GM20000 (cell line): ENCODE measurements around the gene CHST10.

ENCODE experiments used
- DNase-seq: peaks from one replicate; pipeline ENCODE4 v3.0.0; 2012; ENCODE audit warnings: low spot score
- CTCF ChIP-seq: IDR thresholded peaks from 2 replicates; pipeline ENCODE4 v1.5.1; 2012; ENCODE audit warnings: mild to moderate bottlenecking, control low read depth; ENCODE audit errors: extremely low read depth, missing control alignments

CHST10 gene

DNA sequence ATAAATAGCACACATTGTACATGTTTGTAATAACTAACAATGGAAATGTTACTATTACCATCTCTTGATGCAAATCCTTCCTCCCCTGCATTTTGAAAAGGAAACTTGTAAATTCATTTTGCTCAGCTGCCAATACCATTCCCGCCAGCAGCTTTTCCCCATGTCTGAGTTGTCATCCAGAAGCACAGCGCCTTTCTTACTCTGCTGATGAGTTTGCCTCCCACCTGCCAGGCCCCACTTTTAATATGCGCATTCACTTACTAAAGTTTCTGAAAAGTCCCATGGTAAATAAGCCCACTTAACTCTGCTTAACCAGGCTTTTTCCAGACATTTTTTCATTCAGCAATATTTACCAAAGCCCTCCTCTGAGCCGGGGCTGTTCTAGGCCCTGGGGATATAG, 3.9 kb downstream of the CHST10 start:
- DNase-seq = no peak
- no peak for TF ChIP-seq CTCF

- no peak for DNase-seq
- no peak for TF ChIP-seq CTCF
Observed at GRCh38 chr2:100412881-100413321, 4.6 kb downstream of the CHST10 start.

DNA sequence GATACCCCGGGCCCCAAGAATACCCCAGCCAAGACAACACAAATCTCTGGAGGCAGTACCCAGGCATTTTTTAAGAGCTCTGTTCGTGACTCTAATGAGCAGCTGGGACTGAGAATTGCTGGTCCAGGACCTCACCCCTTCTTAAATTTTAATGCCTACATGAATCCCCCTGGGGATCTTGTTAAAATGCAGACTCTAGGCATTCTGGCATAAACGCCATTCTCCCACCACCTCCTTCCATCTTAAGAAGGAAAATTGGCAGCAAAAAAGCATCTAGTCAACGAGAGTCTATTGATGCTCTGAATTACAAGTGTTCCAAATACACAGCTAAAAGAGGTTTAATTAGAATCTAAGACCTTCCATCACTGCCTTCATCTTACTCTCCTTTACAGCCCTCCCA, 5.0 kb downstream of the CHST10 start:
- no peak for DNase-seq

DNA sequence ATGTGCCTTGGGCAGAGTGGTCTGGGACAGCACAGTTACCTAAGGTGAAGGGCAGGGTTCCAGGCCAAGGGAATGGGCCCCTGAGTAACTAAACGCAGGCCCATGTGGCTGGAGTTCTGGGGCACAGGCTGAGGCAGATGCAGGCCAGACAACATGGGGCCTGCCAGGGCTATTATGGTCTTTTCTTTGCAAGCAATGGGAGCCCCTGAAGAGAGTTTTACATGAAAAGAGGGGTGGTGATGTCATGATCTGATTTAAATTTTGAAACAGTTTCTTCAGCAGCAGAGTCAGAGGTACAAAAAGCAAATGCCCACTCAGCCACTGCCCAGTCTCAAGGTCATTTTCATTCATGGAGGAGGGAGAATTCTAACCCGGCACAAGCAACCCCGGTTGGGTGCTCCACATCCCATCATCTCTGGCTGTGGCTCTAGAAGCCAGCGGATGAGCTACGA, 5.6 kb downstream of the CHST10 start:
- DNase-seq = no peak
- TF ChIP-seq CTCF = no peak

More for the DNA sequence above, 5.0 kb downstream of the CHST10 start:
- no peak for TF ChIP-seq CTCF

DNA sequence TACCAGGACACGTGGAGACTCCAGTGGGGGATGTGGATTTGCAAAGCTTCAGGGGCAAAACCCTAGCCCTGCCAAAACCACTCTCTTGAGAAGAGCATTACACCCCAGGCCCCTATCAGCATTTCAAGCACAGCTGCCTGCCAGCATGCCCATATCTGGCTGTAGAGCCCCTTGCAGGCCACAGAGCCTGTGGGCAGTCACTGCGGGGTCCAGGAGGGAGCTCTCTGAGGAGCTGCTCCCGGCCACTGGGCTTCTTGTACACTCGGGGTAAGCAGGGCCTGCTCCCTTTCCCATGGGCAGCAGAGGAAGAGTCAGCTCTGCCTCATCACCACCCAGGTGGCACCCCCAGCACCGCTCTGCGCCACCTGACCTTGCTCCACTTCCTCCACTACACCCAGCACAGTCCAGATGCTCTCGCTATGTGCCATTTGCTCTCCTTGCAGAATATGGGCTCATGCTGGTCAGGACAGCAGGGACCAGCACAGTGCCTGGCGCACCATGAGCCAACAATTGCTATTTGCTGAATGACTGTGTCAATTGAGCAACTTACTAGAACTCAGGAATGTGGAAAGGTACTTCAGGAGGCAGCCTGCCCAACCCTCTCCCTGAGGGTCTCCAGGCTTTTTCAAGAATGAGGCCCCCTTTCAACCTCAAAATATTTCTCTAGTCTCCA, 7.4 kb downstream of the CHST10 start:
- DNase-seq = no peak
- TF ChIP-seq CTCF = no peak

GRCh38 chr2:100409461-100409860, 8.0 kb downstream of the CHST10 start:
- DNase-seq = no peak
- TF ChIP-seq CTCF = no peak

- no peak for DNase-seq
- no peak for TF ChIP-seq CTCF
Observed at GRCh38 chr2:100408941-100409340, 8.5 kb downstream of the CHST10 start.
